Measurements from ENCODE around the gene DNAH14. TPM values are rescaled to one million over a fixed set of nuclear protein-coding genes. Genes with fewer than 3 reads are reported as not detected.

The DNAH14 gene
- total and polyA plus RNA-seq, 2 of the 13 experiments (the other 11 are each of a cell fraction or from before 2014, with no cell fraction given) = 4.5 to 27.5 TPM

GRCh38 chr1:225412803-225413351 is 483.4 kb downstream of the DNAH14 start (continued):
- no peak for TF ChIP-seq ZNF777 (CRISPR knock-in tag; IDR thresholded peaks at IDR 0.05)
- no peak for TF ChIP-seq DR1 (CRISPR knock-in tag; IDR thresholded peaks at IDR 0.05)
- TF ChIP-seq ZFP62 (CRISPR knock-in tag; IDR thresholded peaks at IDR 0.05) = no peak
- no peak for TF ChIP-seq ZNF3 (CRISPR knock-in tag; IDR thresholded peaks at IDR 0.05)
- TF ChIP-seq, protein P1, sequence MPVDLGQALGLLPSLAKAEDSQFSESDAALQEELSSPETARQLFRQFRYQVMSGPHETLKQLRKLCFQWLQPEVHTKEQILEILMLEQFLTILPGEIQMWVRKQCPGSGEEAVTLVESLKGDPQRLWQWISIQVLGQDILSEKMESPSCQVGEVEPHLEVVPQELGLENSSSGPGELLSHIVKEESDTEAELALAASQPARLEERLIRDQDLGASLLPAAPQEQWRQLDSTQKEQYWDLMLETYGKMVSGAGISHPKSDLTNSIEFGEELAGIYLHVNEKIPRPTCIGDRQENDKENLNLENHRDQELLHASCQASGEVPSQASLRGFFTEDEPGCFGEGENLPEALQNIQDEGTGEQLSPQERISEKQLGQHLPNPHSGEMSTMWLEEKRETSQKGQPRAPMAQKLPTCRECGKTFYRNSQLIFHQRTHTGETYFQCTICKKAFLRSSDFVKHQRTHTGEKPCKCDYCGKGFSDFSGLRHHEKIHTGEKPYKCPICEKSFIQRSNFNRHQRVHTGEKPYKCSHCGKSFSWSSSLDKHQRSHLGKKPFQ (CRISPR knock-in tag; IDR thresholded peaks at IDR 0.05; ENCODE audit: insufficient replicate concordance) = no peak
- no peak for TF ChIP-seq NCOA1 (CRISPR knock-in tag; IDR thresholded peaks at IDR 0.05)
- no peak for TF ChIP-seq ZNF430 (CRISPR knock-in tag; IDR thresholded peaks at IDR 0.05)
- no peak for TF ChIP-seq ZNF660 (CRISPR knock-in tag; IDR thresholded peaks at IDR 0.05; ENCODE audit: borderline replicate concordance, low read depth)
- TF ChIP-seq ZNF558 (CRISPR knock-in tag; IDR thresholded peaks at IDR 0.05; ENCODE audit: borderline replicate concordance) = no peak
- TF ChIP-seq MBD4 (IDR thresholded peaks at IDR 0.05; ENCODE audit: borderline replicate concordance, low read length) = no peak
- TF ChIP-seq ZNF260 (CRISPR knock-in tag; IDR thresholded peaks at IDR 0.05; ENCODE audit: borderline replicate concordance, low read depth) = no peak
- TF ChIP-seq ZNF782 (CRISPR knock-in tag; IDR thresholded peaks at IDR 0.05; ENCODE audit: borderline replicate concordance) = no peak
- TF ChIP-seq PAF1 (CRISPR knock-in tag; IDR thresholded peaks at IDR 0.05) = no peak
- TF ChIP-seq, protein P2, sequence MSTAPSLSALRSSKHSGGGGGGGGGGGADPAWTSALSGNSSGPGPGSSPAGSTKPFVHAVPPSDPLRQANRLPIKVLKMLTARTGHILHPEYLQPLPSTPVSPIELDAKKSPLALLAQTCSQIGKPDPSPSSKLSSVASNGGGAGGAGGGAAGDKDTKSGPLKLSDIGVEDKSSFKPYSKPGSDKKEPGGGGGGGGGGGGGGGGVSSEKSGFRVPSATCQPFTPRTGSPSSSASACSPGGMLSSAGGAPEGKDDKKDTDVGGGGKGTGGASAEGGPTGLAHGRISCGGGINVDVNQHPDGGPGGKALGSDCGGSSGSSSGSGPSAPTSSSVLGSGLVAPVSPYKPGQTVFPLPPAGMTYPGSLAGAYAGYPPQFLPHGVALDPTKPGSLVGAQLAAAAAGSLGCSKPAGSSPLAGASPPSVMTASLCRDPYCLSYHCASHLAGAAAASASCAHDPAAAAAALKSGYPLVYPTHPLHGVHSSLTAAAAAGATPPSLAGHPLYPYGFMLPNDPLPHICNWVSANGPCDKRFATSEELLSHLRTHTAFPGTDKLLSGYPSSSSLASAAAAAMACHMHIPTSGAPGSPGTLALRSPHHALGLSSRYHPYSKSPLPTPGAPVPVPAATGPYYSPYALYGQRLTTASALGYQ (CRISPR knock-in tag; IDR thresholded peaks at IDR 0.05) = 0 out of 2 replicates have a peak, but pooled peaks have one; percentile 29
- TF ChIP-seq CC2D1A (CRISPR knock-in tag; IDR thresholded peaks at IDR 0.05) = no peak
- TF ChIP-seq ZZZ3 (CRISPR knock-in tag; IDR thresholded peaks at IDR 0.05; ENCODE audit: borderline replicate concordance) = no peak
- TF ChIP-seq ZFY (CRISPR knock-in tag; IDR thresholded peaks at IDR 0.05) = no peak
- no peak for TF ChIP-seq ZBTB38 (CRISPR knock-in tag; IDR thresholded peaks at IDR 0.05)
- no peak for TF ChIP-seq DNMT3B (CRISPR knock-in tag; conservative IDR thresholded peaks at IDR 0.05)
- no peak for TF ChIP-seq FOXK2 (IDR thresholded peaks at IDR 0.05)
- TF ChIP-seq HOXA3 (CRISPR knock-in tag; IDR thresholded peaks at IDR 0.05) = no peak
- TF ChIP-seq, protein P3, sequence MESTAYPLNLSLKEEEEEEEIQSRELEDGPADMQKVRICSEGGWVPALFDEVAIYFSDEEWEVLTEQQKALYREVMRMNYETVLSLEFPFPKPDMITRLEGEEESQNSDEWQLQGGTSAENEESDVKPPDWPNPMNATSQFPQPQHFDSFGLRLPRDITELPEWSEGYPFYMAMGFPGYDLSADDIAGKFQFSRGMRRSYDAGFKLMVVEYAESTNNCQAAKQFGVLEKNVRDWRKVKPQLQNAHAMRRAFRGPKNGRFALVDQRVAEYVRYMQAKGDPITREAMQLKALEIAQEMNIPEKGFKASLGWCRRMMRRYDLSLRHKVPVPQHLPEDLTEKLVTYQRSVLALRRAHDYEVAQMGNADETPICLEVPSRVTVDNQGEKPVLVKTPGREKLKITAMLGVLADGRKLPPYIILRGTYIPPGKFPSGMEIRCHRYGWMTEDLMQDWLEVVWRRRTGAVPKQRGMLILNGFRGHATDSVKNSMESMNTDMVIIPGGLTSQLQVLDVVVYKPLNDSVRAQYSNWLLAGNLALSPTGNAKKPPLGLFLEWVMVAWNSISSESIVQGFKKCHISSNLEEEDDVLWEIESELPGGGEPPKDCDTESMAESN (CRISPR knock-in tag; conservative IDR thresholded peaks at IDR 0.05) = no peak
- no peak for TF ChIP-seq NFE2L2 (IDR thresholded peaks at IDR 0.05; ENCODE audit: low read length)
- TF ChIP-seq ZGPAT (CRISPR knock-in tag; IDR thresholded peaks at IDR 0.05) = no peak
- no peak for TF ChIP-seq ETV6 (CRISPR knock-in tag; conservative IDR thresholded peaks at IDR 0.05)
- 0 out of 2 replicates have a peak, but pooled peaks have one; percentile 15 for TF ChIP-seq HNF4G (IDR thresholded peaks at IDR 0.05; ENCODE audit: borderline replicate concordance, low read depth, low read length)
- no peak for TF ChIP-seq HNF4G (CRISPR knock-in tag; IDR thresholded peaks at IDR 0.05; ENCODE audit: borderline replicate concordance, low read depth)
